HepG2 (cell line): ENCODE measurements around the gene ATP23. TPM values are rescaled to one million over a fixed set of nuclear protein-coding genes. Genes with fewer than 3 reads are reported as not detected.

Experiments
- AGO1 ChIP-seq: fragments of 200-400 bp; formaldehyde crosslinking; IDR thresholded peaks from 2 replicates; pipeline ENCODE4 v1.6.1; 2017; ENCODE audit warnings: mild to moderate bottlenecking, low read depth, low read length, moderate library complexity; ENCODE audit not compliant: poor library complexity, severe bottlenecking
- DMAP1 ChIP-seq: IDR thresholded peaks from 2 replicates; pipeline ENCODE4 v1.6.1; 2016
- FOSL2 ChIP-seq: sonication (generic); formaldehyde crosslinking; IDR thresholded peaks from 2 replicates; pipeline ENCODE4 v1.4.0; 2020; ENCODE audit warnings: missing genetic modification reagents
- GFI1 ChIP-seq: sonication (generic); formaldehyde crosslinking; IDR thresholded peaks from 2 replicates; pipeline ENCODE4 v1.5.0; 2020; ENCODE audit warnings: missing genetic modification reagents, mild to moderate bottlenecking, borderline replicate concordance
- KLF15 ChIP-seq: sonication (generic); formaldehyde crosslinking; IDR thresholded peaks from 2 replicates; pipeline ENCODE4 v1.8.1; 2023; ENCODE audit warnings: borderline replicate concordance, mild to moderate bottlenecking, inconsistent platforms, missing genetic modification reagents, mixed read lengths
- MEIS1 ChIP-seq: sonication (generic); formaldehyde crosslinking; IDR thresholded peaks from 2 replicates; pipeline ENCODE4 v1.9.0; 2021; ENCODE audit warnings: mild to moderate bottlenecking, missing genetic modification reagents, moderate library complexity, borderline replicate concordance
- NFKBIZ ChIP-seq: IDR thresholded peaks from 2 replicates; pipeline ENCODE4 v1.6.1; 2018; ENCODE audit warnings: missing genetic modification reagents, missing compliant biosample characterization
- NR1H2 ChIP-seq: sonication (generic); formaldehyde crosslinking; IDR thresholded peaks from 2 replicates; pipeline ENCODE4 v1.8.1; 2022; ENCODE audit warnings: low read depth, missing genetic modification reagents, borderline replicate concordance
- PTBP1 ChIP-seq: fragments of 200-400 bp; formaldehyde crosslinking; IDR thresholded peaks from 2 replicates; pipeline ENCODE4 v1.6.1; 2018; ENCODE audit warnings: low read length, low read depth; ENCODE audit not compliant: poor library complexity, severe bottlenecking
- SIX4 ChIP-seq: sonication (generic); formaldehyde crosslinking; IDR thresholded peaks from 2 replicates; pipeline ENCODE4 v1.4.0; 2020; ENCODE audit warnings: missing genetic modification reagents
- STAT5B ChIP-seq: sonication (generic); formaldehyde crosslinking; IDR thresholded peaks from 2 replicates; pipeline ENCODE4 v1.4.0; 2020; ENCODE audit warnings: missing genetic modification reagents
- SYNCRIP ChIP-seq: fragments of 200-400 bp; formaldehyde crosslinking; IDR thresholded peaks from 2 replicates; pipeline ENCODE4 v1.6.1; 2018; ENCODE audit warnings: mild to moderate bottlenecking, low read depth, low read length; ENCODE audit not compliant: insufficient read depth
- ZNF20 ChIP-seq: sonication (generic); formaldehyde crosslinking; IDR thresholded peaks from 2 replicates; pipeline ENCODE4 v1.4.0; 2020; ENCODE audit warnings: mild to moderate bottlenecking, moderate library complexity, missing genetic modification reagents
- ZNF205 ChIP-seq: IDR thresholded peaks from 2 replicates; pipeline ENCODE4 v1.6.1; 2018; ENCODE audit warnings: missing biosample characterization, missing genetic modification reagents
- ZNF24 ChIP-seq: fragments of 450-650 bp; IDR thresholded peaks from 2 replicates; pipeline ENCODE4 v1.6.1; 2017; ENCODE audit warnings: antibody characterized with exemption, mild to moderate bottlenecking
- ZNF605 ChIP-seq: sonication (generic); formaldehyde crosslinking; IDR thresholded peaks from 2 replicates; pipeline ENCODE4 v1.8.0; 2022; ENCODE audit warnings: mild to moderate bottlenecking, missing genetic modification reagents
- ZNF616 ChIP-seq: sonication (generic); formaldehyde crosslinking; IDR thresholded peaks from 2 replicates; pipeline ENCODE4 v1.5.0; 2020; ENCODE audit warnings: low read depth, mild to moderate bottlenecking, missing genetic modification reagents
- ZNF672 ChIP-seq: sonication (generic); formaldehyde crosslinking; IDR thresholded peaks from 2 replicates; pipeline ENCODE4 v1.8.1; 2022; ENCODE audit warnings: missing genetic modification reagents
- polyA plus RNA-seq, 8 experiments: library from polyadenylated mRNA; depleted of rRNA in 3 of 8; stranded (reverse) in 7 of 8; unstranded in 1 of 8; fragments of >200 nt; fragmentation: Illumina TruSeq in 4 of 8; extraction: Trizol in 4 of 8; gene quantifications; 2 replicates each; pipeline versions ENCODE4 v1.2.1 to v1.2.3, GENCODE V29; 2011 to 2016; ENCODE audit warnings: low read depth in 4 of 8, missing spikeins in 1 of 8, mixed read lengths in 1 of 8; ENCODE audit not compliant: insufficient read depth in 1 of 8
- total RNA-seq, 5 experiments: library from RNA; depleted of rRNA; stranded (reverse); fragments of >200 nt; fragmentation: Illumina TruSeq; extraction: Trizol; gene quantifications; 2 replicates each; pipeline ENCODE4 v1.2.3, GENCODE V29; 2016; ENCODE audit warnings: low read depth in 1 of 5
- TF ChIP-seq, protein P1 (sequence below): sonication (generic); formaldehyde crosslinking; IDR thresholded peaks from 2 replicates; pipeline ENCODE4 v1.9.0; 2022; ENCODE audit warnings: missing genetic modification reagents, mild to moderate bottlenecking, borderline replicate concordance
- TF ChIP-seq, protein P2 (sequence below): sonication (generic); formaldehyde crosslinking; conservative IDR thresholded peaks from 2 replicates; pipeline ENCODE4 v1.8.0; 2022; ENCODE audit warnings: low read depth, missing genetic modification reagents
- TF ChIP-seq, protein P3 (sequence below): sonication (generic); formaldehyde crosslinking; IDR thresholded peaks from 2 replicates; pipeline ENCODE4 v1.4.0; 2020; ENCODE audit warnings: missing genetic modification reagents, borderline replicate concordance
- TF ChIP-seq, protein P4 (sequence below): IDR thresholded peaks from 2 replicates; pipeline ENCODE4 v1.4.0; 2020; ENCODE audit warnings: mild to moderate bottlenecking, missing genetic modification reagents

ATP23 gene
- total and polyA plus RNA-seq, 2 of the 13 experiments (the other 11 are each of a cell fraction or from before 2014, with no cell fraction given) = 12.1 to 14.7 TPM

DNA sequence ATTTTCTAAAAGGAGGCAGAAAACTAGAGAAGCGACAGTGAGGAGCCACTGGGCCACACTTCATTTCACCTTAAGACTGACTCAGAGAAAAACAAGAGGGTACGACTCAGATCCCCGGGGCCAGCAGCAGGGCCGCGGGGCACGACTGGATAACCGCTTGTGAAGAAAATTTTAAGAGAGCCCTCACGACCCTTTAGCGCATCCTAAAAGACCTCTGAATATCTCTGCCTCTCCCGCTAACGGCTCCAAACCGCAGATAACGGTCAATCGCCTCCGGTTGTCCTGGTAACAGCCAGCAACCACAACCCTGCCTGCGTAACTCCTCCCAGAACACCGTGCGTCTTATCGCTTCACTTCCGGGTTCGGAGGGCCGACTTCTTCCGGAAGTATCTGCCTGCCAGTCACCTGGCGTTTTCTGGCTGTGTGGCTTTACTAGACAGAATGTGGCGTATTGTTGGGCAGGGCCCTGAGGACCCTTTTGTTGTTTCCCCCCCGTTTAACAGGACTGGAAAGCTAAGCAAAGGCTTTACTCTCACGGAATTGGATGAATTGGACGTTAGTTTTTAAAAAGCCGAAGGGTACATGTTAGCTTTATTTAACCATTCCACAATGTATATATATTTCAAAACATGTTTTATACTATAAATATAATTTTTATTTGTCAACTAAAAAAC is 5.4 kb upstream of the ATP23 start (continued):
- TF ChIP-seq, protein P1, sequence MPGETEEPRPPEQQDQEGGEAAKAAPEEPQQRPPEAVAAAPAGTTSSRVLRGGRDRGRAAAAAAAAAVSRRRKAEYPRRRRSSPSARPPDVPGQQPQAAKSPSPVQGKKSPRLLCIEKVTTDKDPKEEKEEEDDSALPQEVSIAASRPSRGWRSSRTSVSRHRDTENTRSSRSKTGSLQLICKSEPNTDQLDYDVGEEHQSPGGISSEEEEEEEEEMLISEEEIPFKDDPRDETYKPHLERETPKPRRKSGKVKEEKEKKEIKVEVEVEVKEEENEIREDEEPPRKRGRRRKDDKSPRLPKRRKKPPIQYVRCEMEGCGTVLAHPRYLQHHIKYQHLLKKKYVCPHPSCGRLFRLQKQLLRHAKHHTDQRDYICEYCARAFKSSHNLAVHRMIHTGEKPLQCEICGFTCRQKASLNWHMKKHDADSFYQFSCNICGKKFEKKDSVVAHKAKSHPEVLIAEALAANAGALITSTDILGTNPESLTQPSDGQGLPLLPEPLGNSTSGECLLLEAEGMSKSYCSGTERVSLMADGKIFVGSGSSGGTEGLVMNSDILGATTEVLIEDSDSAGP (CRISPR knock-in tag) = peak; percentile 52
- TF ChIP-seq ZNF672 (no peak), SYNCRIP (no peak), ZNF205 (peak; percentile 56; the same call in 1 of the 2 replicates), NFKBIZ (CRISPR knock-in tag) (no peak), FOSL2 (CRISPR knock-in tag) (peak; percentile 40), ZNF605 (peak; percentile 62), ZNF24 (no peak), STAT5B (CRISPR knock-in tag) (no peak), GFI1 (0 out of 2 replicates have a peak, but pooled peaks have one; percentile 20), DMAP1 (0 out of 2 replicates have a peak, but pooled peaks have one; percentile 37), AGO1 (no peak), SIX4 (CRISPR knock-in tag) (no peak), NR1H2 (CRISPR knock-in tag) (no peak), MEIS1 (CRISPR knock-in tag) (0 out of 2 replicates have a peak, but pooled peaks have one; percentile 55), PTBP1 (no peak), KLF15 (CRISPR knock-in tag) (no peak), ZNF20 (CRISPR knock-in tag) (no peak), ZNF616 (CRISPR knock-in tag) (no peak)
- TF ChIP-seq, protein P2, sequence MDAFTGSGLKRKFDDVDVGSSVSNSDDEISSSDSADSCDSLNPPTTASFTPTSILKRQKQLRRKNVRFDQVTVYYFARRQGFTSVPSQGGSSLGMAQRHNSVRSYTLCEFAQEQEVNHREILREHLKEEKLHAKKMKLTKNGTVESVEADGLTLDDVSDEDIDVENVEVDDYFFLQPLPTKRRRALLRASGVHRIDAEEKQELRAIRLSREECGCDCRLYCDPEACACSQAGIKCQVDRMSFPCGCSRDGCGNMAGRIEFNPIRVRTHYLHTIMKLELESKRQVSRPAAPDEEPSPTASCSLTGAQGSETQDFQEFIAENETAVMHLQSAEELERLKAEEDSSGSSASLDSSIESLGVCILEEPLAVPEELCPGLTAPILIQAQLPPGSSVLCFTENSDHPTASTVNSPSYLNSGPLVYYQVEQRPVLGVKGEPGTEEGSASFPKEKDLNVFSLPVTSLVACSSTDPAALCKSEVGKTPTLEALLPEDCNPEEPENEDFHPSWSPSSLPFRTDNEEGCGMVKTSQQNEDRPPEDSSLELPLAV = no peak
- TF ChIP-seq, protein P3, sequence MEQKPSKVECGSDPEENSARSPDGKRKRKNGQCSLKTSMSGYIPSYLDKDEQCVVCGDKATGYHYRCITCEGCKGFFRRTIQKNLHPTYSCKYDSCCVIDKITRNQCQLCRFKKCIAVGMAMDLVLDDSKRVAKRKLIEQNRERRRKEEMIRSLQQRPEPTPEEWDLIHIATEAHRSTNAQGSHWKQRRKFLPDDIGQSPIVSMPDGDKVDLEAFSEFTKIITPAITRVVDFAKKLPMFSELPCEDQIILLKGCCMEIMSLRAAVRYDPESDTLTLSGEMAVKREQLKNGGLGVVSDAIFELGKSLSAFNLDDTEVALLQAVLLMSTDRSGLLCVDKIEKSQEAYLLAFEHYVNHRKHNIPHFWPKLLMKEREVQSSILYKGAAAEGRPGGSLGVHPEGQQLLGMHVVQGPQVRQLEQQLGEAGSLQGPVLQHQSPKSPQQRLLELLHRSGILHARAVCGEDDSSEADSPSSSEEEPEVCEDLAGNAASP = no peak
- TF ChIP-seq, protein P4, sequence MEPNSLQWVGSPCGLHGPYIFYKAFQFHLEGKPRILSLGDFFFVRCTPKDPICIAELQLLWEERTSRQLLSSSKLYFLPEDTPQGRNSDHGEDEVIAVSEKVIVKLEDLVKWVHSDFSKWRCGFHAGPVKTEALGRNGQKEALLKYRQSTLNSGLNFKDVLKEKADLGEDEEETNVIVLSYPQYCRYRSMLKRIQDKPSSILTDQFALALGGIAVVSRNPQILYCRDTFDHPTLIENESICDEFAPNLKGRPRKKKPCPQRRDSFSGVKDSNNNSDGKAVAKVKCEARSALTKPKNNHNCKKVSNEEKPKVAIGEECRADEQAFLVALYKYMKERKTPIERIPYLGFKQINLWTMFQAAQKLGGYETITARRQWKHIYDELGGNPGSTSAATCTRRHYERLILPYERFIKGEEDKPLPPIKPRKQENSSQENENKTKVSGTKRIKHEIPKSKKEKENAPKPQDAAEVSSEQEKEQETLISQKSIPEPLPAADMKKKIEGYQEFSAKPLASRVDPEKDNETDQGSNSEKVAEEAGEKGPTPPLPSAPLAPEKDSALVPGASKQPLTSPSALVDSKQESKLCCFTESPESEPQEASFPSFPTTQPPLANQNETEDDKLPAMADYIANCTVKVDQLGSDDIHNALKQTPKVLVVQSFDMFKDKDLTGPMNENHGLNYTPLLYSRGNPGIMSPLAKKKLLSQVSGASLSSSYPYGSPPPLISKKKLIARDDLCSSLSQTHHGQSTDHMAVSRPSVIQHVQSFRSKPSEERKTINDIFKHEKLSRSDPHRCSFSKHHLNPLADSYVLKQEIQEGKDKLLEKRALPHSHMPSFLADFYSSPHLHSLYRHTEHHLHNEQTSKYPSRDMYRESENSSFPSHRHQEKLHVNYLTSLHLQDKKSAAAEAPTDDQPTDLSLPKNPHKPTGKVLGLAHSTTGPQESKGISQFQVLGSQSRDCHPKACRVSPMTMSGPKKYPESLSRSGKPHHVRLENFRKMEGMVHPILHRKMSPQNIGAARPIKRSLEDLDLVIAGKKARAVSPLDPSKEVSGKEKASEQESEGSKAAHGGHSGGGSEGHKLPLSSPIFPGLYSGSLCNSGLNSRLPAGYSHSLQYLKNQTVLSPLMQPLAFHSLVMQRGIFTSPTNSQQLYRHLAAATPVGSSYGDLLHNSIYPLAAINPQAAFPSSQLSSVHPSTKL (CRISPR knock-in tag) = peak; percentile 57; the same call in 1 of the 2 replicates
